Measurements from ENCODE around the gene SLC25A42. TPM values are rescaled to one million over a fixed set of nuclear protein-coding genes. Genes with fewer than 3 reads are reported as not detected.

The SLC25A42 gene
- total and polyA plus RNA-seq, 2 of the 13 experiments (the other 11 are each of a cell fraction or from before 2014, with no cell fraction given), result 12.8 to 18.3 TPM

GRCh38 chr19:19052921-19053320 is 10.9 kb upstream of the SLC25A42 start:
- FAIRE-seq, result no peak
- ChIA-PET CTCF (ENCODE audit: low intra/inter-chr PET ratio, low total read pairs) (interaction anchor here (1.6 to 2.7 kb wide), 4 partner anchors 46 to 86 kb away, joined by 5 to 31 read pairs (median 24); partner anchors contain the start of gene TMEM161A), POLR2A (no interaction called here)
- in situ Hi-C loops (cut with HindIII; ENCODE audit: extremely low pct_ligation_motif_present, low pct_unique_long_range_greater_than_20kb) (loop anchor here (5.0 kb wide), 1 partner anchor 84 kb away; the partner anchor contains the start of gene TMEM161A), intact Hi-C loops (cut with micrococcal nuclease; ENCODE audit: unreplicated experiment) (loop anchor here (2.0 kb wide), 1 partner anchor 86 kb away; the partner anchor contains the start of gene TMEM161A)
- no peak for DNase-seq (ENCODE audit: low spot score)
- Histone ChIP-seq H4K20me1 (ENCODE audit: insufficient read depth, low read length) (no peaks in the 10 kb centered on the region), H3K36me3 (replicated peaks in 1 of 2; ENCODE audit: control insufficient read depth in 1 of 2, insufficient read depth in 2 of 2, low read length in 2 of 2) (peaks cover 29 to 74% of the 10 kb centered on the region in 2 experiments), H2AFZ (ENCODE audit: low read length) (no peak overlapping the region), H3K4me2 (ENCODE audit: low read depth, low read length) (no peak overlapping the region), H3K9me3 (ENCODE audit: low read length) (no peaks in the 10 kb centered on the region), H3K4me1 (ENCODE audit: insufficient read depth, low read length) (peaks cover 9% of the 10 kb centered on the region), H3K27me3 (ENCODE audit: control insufficient read depth in 1 of 2, insufficient read depth in 2 of 2, low read length in 2 of 2) (no peaks in the 10 kb centered on the region), H3K27ac (ENCODE audit: extremely low read length, insufficient read depth, low read length) (no peak overlapping the region), H3K79me2 (ENCODE audit: insufficient read depth, low read length) (no peaks in the 10 kb centered on the region), H3K4me3 (replicated peaks in 1 of 3; ENCODE audit: insufficient read depth in 1 of 3, low read depth in 2 of 3, low read length in 3 of 3) (no peak overlapping the region), H3K9ac (ENCODE audit: insufficient read depth, low read depth, low read length) (no peak overlapping the region)
- TF ChIP-seq THYN1 (CRISPR knock-in tag; IDR thresholded peaks at IDR 0.05; ENCODE audit: borderline replicate concordance, low read depth), result no peak
- TF ChIP-seq HMGXB3 (CRISPR knock-in tag; IDR thresholded peaks at IDR 0.05; ENCODE audit: borderline replicate concordance), result no peak
- no peak for TF ChIP-seq ZNF572 (CRISPR knock-in tag; IDR thresholded peaks at IDR 0.05)
- TF ChIP-seq CAMTA2 (CRISPR knock-in tag; IDR thresholded peaks at IDR 0.05; ENCODE audit: borderline replicate concordance), result no peak
- TF ChIP-seq ZNF143 (CRISPR knock-in tag; IDR thresholded peaks at IDR 0.05), result no peak
- TF ChIP-seq, protein P1, sequence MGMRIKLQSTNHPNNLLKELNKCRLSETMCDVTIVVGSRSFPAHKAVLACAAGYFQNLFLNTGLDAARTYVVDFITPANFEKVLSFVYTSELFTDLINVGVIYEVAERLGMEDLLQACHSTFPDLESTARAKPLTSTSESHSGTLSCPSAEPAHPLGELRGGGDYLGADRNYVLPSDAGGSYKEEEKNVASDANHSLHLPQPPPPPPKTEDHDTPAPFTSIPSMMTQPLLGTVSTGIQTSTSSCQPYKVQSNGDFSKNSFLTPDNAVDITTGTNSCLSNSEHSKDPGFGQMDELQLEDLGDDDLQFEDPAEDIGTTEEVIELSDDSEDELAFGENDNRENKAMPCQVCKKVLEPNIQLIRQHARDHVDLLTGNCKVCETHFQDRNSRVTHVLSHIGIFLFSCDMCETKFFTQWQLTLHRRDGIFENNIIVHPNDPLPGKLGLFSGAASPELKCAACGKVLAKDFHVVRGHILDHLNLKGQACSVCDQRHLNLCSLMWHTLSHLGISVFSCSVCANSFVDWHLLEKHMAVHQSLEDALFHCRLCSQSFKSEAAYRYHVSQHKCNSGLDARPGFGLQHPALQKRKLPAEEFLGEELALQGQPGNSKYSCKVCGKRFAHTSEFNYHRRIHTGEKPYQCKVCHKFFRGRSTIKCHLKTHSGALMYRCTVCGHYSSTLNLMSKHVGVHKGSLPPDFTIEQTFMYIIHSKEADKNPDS (CRISPR knock-in tag; IDR thresholded peaks at IDR 0.05), result no peak
- no peak for TF ChIP-seq FOXJ3 (CRISPR knock-in tag; IDR thresholded peaks at IDR 0.05; ENCODE audit: borderline replicate concordance)
- 78% methylated on average over 1 of the region's 1 CpG for WGBS (ENCODE audit: low lambda C conversion rate)
- no peak for ATAC-seq
- BruUV-seq (replicated peaks), result no TSS peak

Measured in HepG2 (cell line).